ENCODE data around the gene C22orf42.
A peak's percentile ranks its signal among the peaks of the same experiment; 100 is the strongest.
"Not testable (repeated sequence)": the region's sequence is repeated elsewhere in the genome, so short reads cannot be mapped to it uniquely, and the experiment has no call there.

C22orf42 gene

DNA sequence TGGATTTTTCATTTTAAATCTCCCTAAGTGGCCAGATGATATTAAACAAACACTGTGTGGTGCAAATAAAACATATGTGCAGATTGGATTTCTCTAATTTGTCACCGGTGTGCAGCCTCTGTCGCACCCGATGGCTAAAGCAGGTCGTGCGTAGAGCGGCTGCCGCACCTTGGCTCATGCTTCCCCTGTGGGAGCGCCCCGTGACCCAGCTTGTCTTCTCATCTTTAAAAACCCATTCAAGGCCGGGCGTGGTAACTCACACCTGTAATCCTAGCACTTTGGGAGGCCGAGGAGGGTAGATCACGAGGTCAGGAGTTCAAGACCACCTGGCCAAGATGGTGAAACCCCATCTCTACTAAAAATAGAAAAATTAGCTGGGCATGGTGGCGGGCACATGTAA, 24.3 kb downstream of the C22orf42 start:
- not testable (repeated sequence) for DNase-seq (ENCODE audit: low spot score)

DNA sequence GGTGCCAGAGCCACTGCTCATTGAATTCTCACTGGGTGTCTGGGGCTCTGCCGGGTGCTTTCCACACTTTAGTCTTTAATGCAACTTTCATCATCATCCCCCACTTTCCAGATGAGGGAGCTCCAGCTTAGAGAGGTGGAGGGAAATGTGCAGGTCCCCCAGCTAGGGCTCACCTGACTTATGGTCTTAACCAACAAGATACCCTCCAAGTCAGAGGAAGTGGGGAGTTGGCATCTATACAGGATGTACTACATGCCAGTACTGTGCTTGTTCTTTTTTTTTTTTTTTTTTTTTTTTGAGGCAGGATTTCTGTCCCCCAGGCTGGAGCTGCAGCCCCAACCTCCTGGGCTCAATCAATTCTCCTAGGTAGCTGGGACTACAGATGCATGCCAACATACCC, 26.3 kb downstream of the C22orf42 start:
- no peak for DNase-seq (ENCODE audit: low spot score)

DNA sequence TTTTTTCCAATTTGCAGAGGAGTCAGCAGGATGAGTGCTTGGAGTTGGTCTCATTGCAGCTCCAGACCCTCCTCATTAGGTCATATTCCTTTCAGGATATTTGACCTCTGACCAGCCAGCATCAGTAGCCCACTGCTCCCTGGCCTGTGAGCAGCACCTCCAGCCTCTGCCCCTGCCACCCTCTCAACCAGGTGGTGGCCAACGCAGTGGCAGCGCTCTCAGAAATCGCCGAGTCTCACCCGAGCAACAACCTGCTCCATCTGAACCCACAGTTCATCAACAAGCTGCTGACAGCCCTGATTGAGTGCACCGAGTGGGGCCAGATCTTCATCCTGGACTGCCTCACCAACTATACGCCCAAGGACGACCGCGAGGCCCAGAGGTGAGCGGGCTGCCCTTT, 27.0 kb downstream of the C22orf42 start:
- DNase-seq (ENCODE audit: low spot score), result no peak

DNA sequence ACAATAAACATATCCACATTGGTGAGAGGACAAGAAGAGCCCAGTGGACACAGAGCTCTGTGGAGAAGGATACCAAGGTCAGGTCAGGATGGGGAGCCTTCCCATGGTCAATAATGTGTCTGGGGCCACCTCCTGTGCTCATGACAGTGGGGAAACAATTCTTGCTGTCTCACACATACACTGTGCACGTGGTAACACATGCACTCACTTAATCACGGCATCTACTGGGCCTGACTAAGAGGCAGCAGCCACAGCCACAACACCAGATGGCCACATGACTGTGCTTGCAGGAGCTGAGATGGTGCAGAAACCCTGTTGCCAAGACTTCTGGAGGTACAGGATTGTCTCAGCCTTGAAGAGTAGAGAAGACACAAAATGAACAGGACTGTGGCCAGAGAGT, 28.6 kb downstream of the C22orf42 start:
- no peak for DNase-seq (ENCODE audit: low spot score)

DNA sequence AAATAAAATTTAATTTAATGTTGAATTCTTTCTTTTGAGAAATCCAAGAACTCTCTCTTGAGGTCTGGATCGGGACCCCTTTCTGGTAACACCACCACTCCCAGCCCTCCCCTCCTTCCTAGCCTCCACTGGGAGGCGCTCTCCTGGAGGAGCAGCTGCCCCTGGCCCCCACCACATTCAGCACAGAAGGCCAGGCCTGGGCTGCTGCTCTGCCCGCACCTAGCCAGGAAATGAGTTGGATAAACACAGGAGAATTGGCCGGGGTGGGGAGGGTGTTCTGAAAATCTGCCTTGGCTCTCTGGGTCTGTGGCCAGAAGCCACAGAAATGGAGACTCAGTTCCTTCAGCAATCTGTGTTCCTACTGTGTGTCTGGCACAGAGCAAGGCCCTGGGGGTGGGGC, 31.2 kb downstream of the C22orf42 start:
- DNase-seq (ENCODE audit: low spot score), result no peak

DNA sequence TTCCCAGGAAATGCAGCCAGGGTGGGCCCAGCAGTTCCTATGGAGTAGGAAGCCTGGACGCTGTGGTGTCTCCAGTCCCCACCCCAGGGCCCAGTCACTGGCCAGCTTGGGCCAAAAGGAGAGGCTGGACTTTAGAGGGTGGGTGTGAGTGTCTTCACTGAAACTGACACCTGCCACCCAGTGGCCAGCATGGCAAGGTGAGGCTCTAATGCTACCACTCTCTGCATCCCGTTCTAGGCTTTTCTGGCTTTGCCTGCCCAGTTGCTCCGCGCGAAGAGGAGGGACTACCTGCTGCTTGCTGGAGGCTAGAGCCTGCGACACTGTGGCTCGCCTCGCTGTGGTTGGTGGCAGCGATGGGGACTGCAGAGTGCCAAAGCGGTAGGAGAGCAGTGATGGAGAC, 35.4 kb downstream of the C22orf42 start:
- DNase-seq (ENCODE audit: low spot score), result no peak

DNA sequence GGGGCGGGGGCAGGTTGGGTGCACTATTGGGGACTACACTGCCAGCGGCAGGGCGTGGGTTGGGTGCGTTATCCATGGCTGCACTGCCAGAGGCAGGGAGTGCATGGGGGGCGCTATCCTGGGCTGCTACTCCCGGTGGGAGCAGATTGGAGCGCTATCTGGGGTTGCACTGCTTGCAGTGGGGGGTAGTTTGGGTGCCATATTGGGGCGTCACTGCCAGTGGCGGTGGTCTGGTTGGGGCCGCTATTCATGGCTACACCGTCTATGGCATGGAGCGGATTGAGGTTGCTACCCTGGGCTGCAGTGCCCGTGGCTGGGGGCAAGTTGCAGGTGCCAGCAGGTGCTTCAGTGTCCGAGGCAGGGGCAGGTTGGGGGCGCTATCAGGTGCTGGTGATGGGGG, 36.2 kb downstream of the C22orf42 start:
- no peak for DNase-seq (ENCODE audit: low spot score)

DNA sequence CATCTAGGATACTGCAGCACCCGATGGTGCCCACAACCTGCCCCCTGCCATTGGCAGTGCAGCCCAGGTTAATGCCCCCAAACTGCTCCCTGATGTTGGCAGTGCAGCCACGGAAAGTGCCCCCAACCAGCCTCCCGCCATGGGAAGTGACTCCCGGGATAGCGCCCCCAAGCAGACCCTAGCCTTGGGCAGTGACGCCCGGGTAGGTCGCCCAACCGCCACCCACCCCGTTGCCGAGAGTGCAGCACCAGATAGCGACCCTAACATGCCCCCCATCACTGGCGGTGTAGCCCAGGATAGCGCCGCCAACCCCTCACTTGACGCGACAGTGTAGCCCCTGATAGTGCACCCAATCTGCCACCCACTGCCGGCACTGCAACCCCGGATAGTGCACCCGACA, 38.5 kb downstream of the C22orf42 start:
- DNase-seq (ENCODE audit: low spot score), result no peak

DNA sequence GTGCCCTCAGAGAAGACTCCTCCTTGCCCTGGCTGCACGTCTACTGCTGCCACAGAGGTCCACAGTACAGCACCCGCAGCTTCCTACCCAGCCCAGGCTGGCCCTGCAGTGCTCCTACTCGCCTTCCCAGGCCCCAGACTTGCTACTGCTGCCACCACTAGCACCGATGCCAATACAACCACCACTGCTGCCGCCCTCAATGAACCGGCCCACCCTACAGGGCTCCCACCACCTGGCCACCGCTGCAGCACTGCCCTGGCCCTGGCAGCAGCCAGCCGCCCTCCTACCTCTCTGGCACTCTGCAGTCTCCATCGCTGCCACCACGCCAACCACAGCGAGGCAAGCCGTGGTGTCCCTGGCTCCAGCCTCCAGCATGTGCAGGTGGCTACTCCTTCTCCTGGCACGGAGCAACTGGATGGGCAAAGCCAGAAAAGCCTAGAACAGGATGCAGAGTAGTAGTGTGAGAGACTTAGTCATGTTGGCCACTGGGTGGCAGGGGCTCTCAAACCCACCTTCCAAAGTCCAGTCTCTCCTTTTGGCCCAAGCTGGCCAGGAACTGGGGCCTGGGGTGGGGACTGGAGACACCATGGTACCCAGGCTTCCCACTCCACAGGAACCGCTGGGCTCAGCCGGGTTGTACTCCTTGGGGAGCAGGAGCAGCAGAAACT, 39.4 kb downstream of the C22orf42 start:
- no peak for DNase-seq (ENCODE audit: low spot score)

DNA sequence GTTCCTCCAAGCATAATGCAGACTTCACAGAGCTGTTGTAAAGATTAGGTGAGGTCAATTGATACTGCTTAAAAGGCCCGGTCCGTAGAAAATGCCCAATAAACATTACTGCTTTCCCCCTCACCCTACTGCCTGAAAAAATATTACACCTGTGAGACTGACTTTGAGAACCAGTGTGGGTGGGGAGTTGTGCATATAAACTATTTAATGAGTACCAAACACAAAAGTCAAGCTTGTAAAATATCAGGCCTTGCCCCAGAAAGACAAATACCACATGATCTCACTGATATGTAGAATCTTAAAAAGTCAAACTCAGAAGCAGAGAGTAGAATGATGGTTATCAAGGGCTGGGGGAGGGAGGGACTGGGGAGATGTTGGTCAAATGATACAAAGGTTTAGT, 46.7 kb downstream of the C22orf42 start:
- no peak for DNase-seq (ENCODE audit: low spot score)

DNA sequence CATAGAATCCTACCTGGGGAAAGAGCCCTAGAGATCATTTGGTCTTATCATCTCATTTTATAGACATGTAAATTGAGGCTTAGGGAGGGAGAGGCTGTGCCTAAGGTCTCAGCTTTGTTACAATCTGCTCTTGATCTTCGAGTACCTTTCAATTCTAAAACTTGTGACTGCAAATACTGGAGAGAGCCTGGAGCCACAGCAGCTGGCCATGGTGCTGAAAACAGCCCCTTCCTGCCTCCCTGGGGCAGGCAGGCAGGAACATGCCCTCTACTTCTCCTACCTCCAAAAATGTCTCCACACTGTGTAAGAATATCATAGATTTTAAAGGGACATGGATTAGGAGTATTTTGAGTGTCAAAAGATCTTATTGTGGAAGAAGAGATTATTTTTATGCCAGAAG, 52.2 kb downstream of the C22orf42 start:
- no peak for DNase-seq (ENCODE audit: low spot score)

DNA sequence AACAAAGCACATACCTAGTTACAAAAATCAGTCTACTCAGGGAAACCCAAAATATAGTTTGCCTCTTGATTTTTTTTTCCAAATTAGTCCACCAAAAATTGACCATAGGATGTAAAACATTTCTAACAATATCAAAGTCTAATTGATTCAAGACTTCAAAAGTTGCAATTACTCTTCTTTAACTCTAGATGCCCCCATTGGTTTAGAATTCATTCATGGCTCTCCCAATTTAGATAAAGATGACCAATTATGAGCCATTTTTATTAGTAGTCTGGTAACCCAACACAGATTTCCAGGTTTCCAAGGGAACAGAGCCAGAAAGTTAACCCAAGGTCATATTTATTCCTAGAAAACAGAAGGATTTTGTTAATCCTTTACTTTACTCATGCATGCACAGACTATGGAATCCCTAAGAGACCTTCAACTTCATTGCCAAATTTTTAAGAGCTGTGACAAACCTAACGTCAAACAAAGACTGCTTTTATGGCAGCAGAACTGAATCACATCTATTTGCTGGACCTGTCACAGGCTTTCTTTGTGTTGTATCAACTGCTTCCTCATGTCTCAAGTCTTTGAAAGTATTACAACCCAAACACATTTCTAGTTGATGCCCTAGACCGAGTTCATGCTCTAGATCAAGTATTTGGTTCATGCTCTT, 55.3 kb downstream of the C22orf42 start:
- DNase-seq (ENCODE audit: low spot score), result peak; percentile 6

DNA sequence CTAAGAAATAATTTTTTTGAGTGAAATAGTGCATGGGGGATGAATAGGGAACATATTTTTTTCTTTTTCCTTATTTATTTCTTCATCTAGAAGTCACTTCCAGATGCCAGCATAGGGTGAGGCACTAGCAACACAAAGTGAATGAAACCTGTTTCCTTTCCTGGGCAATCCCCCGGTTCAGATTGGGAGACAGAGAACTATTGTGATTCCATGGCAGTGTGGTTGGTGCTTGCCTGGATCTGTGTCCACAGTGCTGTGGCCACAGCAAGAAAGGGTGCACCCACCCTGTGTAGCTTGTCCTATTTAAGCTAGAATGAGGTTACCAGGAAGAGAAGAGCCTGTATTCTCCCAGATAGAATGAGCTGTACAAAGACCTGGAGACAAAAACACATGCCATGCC, 58.4 kb downstream of the C22orf42 start:
- no peak for DNase-seq (ENCODE audit: low spot score)

All from globus pallidus (tissue), 1 donor.